Measurements from ENCODE around the gene ADCK1.

Gene ADCK1

GRCh38 chr14:77965050-77965449, 165.1 kb downstream of the ADCK1 start:
- TF ChIP-seq EGR1 (IDR thresholded peaks at IDR 0.05) (no peak), CREB1 (IDR thresholded peaks at IDR 0.05; ENCODE audit: low read depth) (no peak), YY1 (IDR thresholded peaks at IDR 0.05; ENCODE audit: low read depth) (no peak), NFIC (IDR thresholded peaks at IDR 0.05) (no peak), CEBPB (IDR thresholded peaks at IDR 0.05) (no peak), USF1 (IDR thresholded peaks at IDR 0.05) (no peak), MAX (IDR thresholded peaks at IDR 0.05) (no peak), TCF12 (IDR thresholded peaks at IDR 0.05; ENCODE audit: low read depth) (no peak), ZBTB7A (IDR thresholded peaks at IDR 0.05; ENCODE audit: low read depth) (no peak)

GRCh38 chr14:77965919-77966435, 166.1 kb downstream of the ADCK1 start:
- no peak for TF ChIP-seq CEBPB (IDR thresholded peaks at IDR 0.05)
- no peak for TF ChIP-seq YY1 (IDR thresholded peaks at IDR 0.05; ENCODE audit: low read depth)
- no peak for TF ChIP-seq MAX (IDR thresholded peaks at IDR 0.05)
- TF ChIP-seq TEAD4 (IDR thresholded peaks at IDR 0.05): no peak
- no peak for TF ChIP-seq RAD21 (IDR thresholded peaks at IDR 0.05; ENCODE audit: low read depth)
- TF ChIP-seq NFIC (IDR thresholded peaks at IDR 0.05): no peak
- no peak for TF ChIP-seq EGR1 (IDR thresholded peaks at IDR 0.05)
- TF ChIP-seq TAF1 (IDR thresholded peaks at IDR 0.05; ENCODE audit: low read depth): no peak
- TF ChIP-seq FOXM1 (IDR thresholded peaks at IDR 0.05; ENCODE audit: borderline replicate concordance, low read depth): no peak
- no peak for TF ChIP-seq EP300 (IDR thresholded peaks at IDR 0.05; ENCODE audit: borderline replicate concordance)
- TF ChIP-seq ZBTB7A (IDR thresholded peaks at IDR 0.05; ENCODE audit: low read depth): no peak
- no peak for TF ChIP-seq TCF12 (IDR thresholded peaks at IDR 0.05; ENCODE audit: low read depth)
- no peak for TF ChIP-seq REST (IDR thresholded peaks at IDR 0.05; ENCODE audit: low read depth)
- no peak for TF ChIP-seq USF1 (IDR thresholded peaks at IDR 0.05)
- no peak for TF ChIP-seq CREB1 (IDR thresholded peaks at IDR 0.05; ENCODE audit: low read depth)

- TF ChIP-seq FOXM1 (IDR thresholded peaks at IDR 0.05; ENCODE audit: borderline replicate concordance, low read depth) (no peak), CREB1 (IDR thresholded peaks at IDR 0.05; ENCODE audit: low read depth) (no peak), USF1 (IDR thresholded peaks at IDR 0.05) (no peak), ZBTB7A (IDR thresholded peaks at IDR 0.05; ENCODE audit: low read depth) (no peak), REST (IDR thresholded peaks at IDR 0.05; ENCODE audit: low read depth) (no peak), RAD21 (IDR thresholded peaks at IDR 0.05; ENCODE audit: low read depth) (no peak), NFIC (IDR thresholded peaks at IDR 0.05) (no peak), CEBPB (IDR thresholded peaks at IDR 0.05) (no peak), EP300 (IDR thresholded peaks at IDR 0.05; ENCODE audit: borderline replicate concordance) (no peak), MAX (IDR thresholded peaks at IDR 0.05) (no peak), YY1 (IDR thresholded peaks at IDR 0.05; ENCODE audit: low read depth) (no peak), EGR1 (IDR thresholded peaks at IDR 0.05) (no peak), TEAD4 (IDR thresholded peaks at IDR 0.05) (no peak), TAF1 (IDR thresholded peaks at IDR 0.05; ENCODE audit: low read depth) (no peak)
Measured at GRCh38 chr14:77967110-77967509, 167.2 kb downstream of the ADCK1 start.

- TF ChIP-seq TCF12 (IDR thresholded peaks at IDR 0.05; ENCODE audit: low read depth) (no peak), TAF1 (IDR thresholded peaks at IDR 0.05; ENCODE audit: low read depth) (no peak), TEAD4 (IDR thresholded peaks at IDR 0.05) (no peak), NFIC (IDR thresholded peaks at IDR 0.05) (no peak), ZBTB7A (IDR thresholded peaks at IDR 0.05; ENCODE audit: low read depth) (no peak), USF1 (IDR thresholded peaks at IDR 0.05) (no peak)
Measured at GRCh38 chr14:77970646-77971045, 170.7 kb downstream of the ADCK1 start.

- TF ChIP-seq EGR1 (IDR thresholded peaks at IDR 0.05) (no peak), CREB1 (IDR thresholded peaks at IDR 0.05; ENCODE audit: low read depth) (no peak), USF1 (IDR thresholded peaks at IDR 0.05) (no peak), TCF12 (IDR thresholded peaks at IDR 0.05; ENCODE audit: low read depth) (no peak), TEAD4 (IDR thresholded peaks at IDR 0.05) (no peak), TAF1 (IDR thresholded peaks at IDR 0.05; ENCODE audit: low read depth) (no peak), YY1 (IDR thresholded peaks at IDR 0.05; ENCODE audit: low read depth) (no peak), MAX (IDR thresholded peaks at IDR 0.05) (no peak), RAD21 (IDR thresholded peaks at IDR 0.05; ENCODE audit: low read depth) (no peak), NFIC (IDR thresholded peaks at IDR 0.05) (no peak)
Measured at GRCh38 chr14:77973246-77973645, 173.3 kb downstream of the ADCK1 start.
